ENCODE results near the gene PMPCA. TPM values are rescaled to one million over a fixed set of nuclear protein-coding genes. Genes with fewer than 3 reads are reported as not detected.
"Not testable (repeated sequence)": the region's sequence is repeated elsewhere in the genome, so short reads cannot be mapped to it uniquely, and the experiment has no call there.

Gene PMPCA
- total RNA-seq, 4 donors from 2014 or later: 35.9 to 63.1 (median 42.7) TPM

DNA sequence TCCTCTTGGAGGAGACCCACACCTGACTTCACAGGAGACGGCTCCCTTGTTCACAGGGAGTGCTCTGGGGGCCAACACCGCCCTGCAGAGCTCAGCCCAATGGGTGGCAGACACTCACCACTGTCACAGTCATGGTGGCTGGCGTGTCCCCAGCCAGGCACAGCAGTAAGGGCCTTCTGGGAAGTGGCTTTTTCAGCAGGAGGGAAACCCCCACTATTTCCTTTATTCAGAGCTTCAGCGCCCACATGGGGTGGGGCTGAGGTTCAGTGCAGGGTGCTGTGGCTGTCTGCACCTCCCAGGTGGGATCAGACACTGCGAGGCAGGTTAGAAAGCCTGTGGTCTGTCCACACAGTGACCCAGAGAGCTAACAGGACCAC is 6.9 kb upstream of the PMPCA start:
- DNase-seq (no peak), ATAC-seq (no peak)
- Histone ChIP-seq H3K27ac (no peak overlapping the region), H3K27me3 (no peaks in the 10 kb centered on the region), H3K4me3 (no peak overlapping the region), H3K9me3 (no peaks in the 10 kb centered on the region), H3K4me1 (peaks cover 14 to 17% of the 10 kb centered on the region in 2 donors), H3K36me3 (peaks cover 0 to 43% of the 10 kb centered on the region in 2 donors)
- intact Hi-C loops (cut with DNase I; ENCODE audit: low total_unique reads) (loop anchor here (10.0 kb wide), 1 partner anchor 439 kb away; the partner anchor contains the start of gene UBAC1), in situ Hi-C loops (cut with MboI; ENCODE audit: low sequenced_read_pairs in 4 of 4) (no loop called here)
- TF ChIP-seq, protein P1, sequence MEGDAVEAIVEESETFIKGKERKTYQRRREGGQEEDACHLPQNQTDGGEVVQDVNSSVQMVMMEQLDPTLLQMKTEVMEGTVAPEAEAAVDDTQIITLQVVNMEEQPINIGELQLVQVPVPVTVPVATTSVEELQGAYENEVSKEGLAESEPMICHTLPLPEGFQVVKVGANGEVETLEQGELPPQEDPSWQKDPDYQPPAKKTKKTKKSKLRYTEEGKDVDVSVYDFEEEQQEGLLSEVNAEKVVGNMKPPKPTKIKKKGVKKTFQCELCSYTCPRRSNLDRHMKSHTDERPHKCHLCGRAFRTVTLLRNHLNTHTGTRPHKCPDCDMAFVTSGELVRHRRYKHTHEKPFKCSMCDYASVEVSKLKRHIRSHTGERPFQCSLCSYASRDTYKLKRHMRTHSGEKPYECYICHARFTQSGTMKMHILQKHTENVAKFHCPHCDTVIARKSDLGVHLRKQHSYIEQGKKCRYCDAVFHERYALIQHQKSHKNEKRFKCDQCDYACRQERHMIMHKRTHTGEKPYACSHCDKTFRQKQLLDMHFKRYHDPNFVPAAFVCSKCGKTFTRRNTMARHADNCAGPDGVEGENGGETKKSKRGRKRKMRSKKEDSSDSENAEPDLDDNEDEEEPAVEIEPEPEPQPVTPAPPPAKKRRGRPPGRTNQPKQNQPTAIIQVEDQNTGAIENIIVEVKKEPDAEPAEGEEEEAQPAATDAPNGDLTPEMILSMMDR (IDR thresholded peaks at IDR 0.05 in 4 of 5, conservative IDR thresholded peaks at IDR 0.05 in 1 of 5): no peak
- no peak for TF ChIP-seq POLR2A (IDR thresholded peaks at IDR 0.05)

GRCh38 chr9:136403915-136404800 is 6.3 kb upstream of the PMPCA start:
- ATAC-seq (no peak), DNase-seq (no peak)
- H3K27ac ChIP-seq: no peak overlapping the region
- H3K27me3 ChIP-seq: no peaks in the 10 kb centered on the region
- H3K36me3 ChIP-seq: peaks cover 0 to 43% of the 10 kb centered on the region in 2 donors
- H3K4me1 ChIP-seq: peaks cover 8 to 13% of the 10 kb centered on the region in 2 donors
- no peaks in the 10 kb centered on the region for H3K9me3 ChIP-seq
- no peak for TF ChIP-seq POLR2A (IDR thresholded peaks at IDR 0.05)
- TF ChIP-seq, protein P1 (IDR thresholded peaks at IDR 0.05 in 4 of 5, conservative IDR thresholded peaks at IDR 0.05 in 1 of 5): no peak
- H3K4me3 ChIP-seq: no peak overlapping the region
- in situ Hi-C loops (cut with MboI; ENCODE audit: low sequenced_read_pairs in 4 of 4): no loop called here
- intact Hi-C loops (cut with DNase I; ENCODE audit: low total_unique reads): loop anchor here (10.0 kb wide), 1 partner anchor 439 kb away; the partner anchor contains the start of gene UBAC1

GRCh38 chr9:136404801-136405136 is 5.7 kb upstream of the PMPCA start:
- DNase-seq (no peak), ATAC-seq (no peak)
- Histone ChIP-seq H3K27me3 (no peaks in the 10 kb centered on the region), H3K4me3 (no peak overlapping the region), H3K27ac (no peak overlapping the region), H3K36me3 (peaks cover 0 to 43% of the 10 kb centered on the region in 2 donors), H3K9me3 (no peaks in the 10 kb centered on the region), H3K4me1 (peaks cover 11 to 15% of the 10 kb centered on the region in 2 donors)
- in situ Hi-C loops (cut with MboI; ENCODE audit: low sequenced_read_pairs in 4 of 4): no loop called here
- TF ChIP-seq, protein P1 (IDR thresholded peaks at IDR 0.05 in 4 of 5, conservative IDR thresholded peaks at IDR 0.05 in 1 of 5): no peak
- TF ChIP-seq POLR2A (IDR thresholded peaks at IDR 0.05): no peak
- intact Hi-C loops (cut with DNase I; ENCODE audit: low total_unique reads): loop anchor here (10.0 kb wide), 1 partner anchor 440 kb away; the partner anchor contains the start of gene UBAC1

DNA sequence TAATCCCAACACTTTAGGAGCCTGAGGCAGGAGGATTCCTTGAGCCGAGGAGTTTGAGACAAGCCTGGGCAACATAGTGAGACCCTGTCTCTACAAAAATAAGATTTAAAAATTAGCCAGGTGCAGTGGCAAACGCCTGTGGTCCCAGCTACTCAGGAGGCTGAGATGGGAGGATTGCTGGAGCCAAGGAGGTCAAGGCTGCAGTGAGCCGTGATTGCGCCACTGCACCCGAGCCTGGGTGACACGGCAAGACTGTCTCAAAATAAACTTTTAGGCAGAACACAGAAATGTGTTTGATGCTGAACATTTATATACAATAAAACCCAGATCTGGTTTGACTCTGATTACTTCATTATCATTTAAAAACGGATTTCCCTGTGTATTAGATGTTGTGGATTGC is 5.0 kb upstream of the PMPCA start:
- Histone ChIP-seq H3K27ac (no peak overlapping the region), H3K9me3 (no peaks in the 10 kb centered on the region), H3K4me1 (peaks cover 9 to 16% of the 10 kb centered on the region in 2 donors), H3K36me3 (peaks cover 0 to 43% of the 10 kb centered on the region in 2 donors), H3K27me3 (no peaks in the 10 kb centered on the region), H3K4me3 (no peak overlapping the region)
- DNase-seq (no peak), ATAC-seq (no peak)
- intact Hi-C loops (cut with DNase I; ENCODE audit: low total_unique reads): loop anchor here (10.0 kb wide), 1 partner anchor 441 kb away; the partner anchor contains the start of gene UBAC1
- in situ Hi-C loops (cut with MboI; ENCODE audit: low sequenced_read_pairs in 4 of 4): no loop called here
- TF ChIP-seq, protein P1 (IDR thresholded peaks at IDR 0.05 in 4 of 5, conservative IDR thresholded peaks at IDR 0.05 in 1 of 5): no peak
- no peak for TF ChIP-seq POLR2A (IDR thresholded peaks at IDR 0.05)

DNA sequence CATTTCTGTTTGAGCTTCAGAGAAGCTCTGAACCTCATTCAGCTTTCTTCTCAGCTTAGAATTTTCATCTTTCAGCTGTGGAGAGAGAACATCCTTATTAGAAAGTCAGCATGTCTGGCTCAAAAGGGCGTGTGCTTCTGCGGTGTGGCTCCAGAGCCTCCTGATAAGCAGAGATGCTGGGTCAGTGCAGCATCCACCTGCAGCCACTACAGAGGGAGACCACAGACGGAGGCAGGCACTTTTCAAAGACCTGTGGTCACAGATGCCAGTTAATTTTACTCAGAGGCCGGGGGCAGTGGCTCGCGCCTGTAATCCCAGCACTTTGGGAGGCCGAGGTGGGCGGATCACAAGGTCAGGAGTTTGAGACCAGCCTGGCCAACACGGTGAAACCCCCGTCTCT is 4.6 kb upstream of the PMPCA start:
- peaks cover 6 to 13% of the 10 kb centered on the region in 2 donors for H3K4me1 ChIP-seq
- ATAC-seq; in situ Hi-C loops (cut with MboI; ENCODE audit: low sequenced_read_pairs in 4 of 4); H3K27ac ChIP-seq; H3K9me3 ChIP-seq; H3K4me3 ChIP-seq; H3K27me3 ChIP-seq; DNase-seq: not testable (repeated sequence)
- peaks cover 0 to 43% of the 10 kb centered on the region in 2 donors for H3K36me3 ChIP-seq
- intact Hi-C loops (cut with DNase I; ENCODE audit: low total_unique reads): loop anchor here (10.0 kb wide), 1 partner anchor 441 kb away; the partner anchor contains the start of gene UBAC1

- H3K4me3 ChIP-seq; in situ Hi-C loops (cut with MboI; ENCODE audit: low sequenced_read_pairs in 4 of 4); DNase-seq; H3K27ac ChIP-seq; H3K27me3 ChIP-seq; ATAC-seq; H3K9me3 ChIP-seq: not testable (repeated sequence)
- Histone ChIP-seq H3K36me3 (peaks cover 0 to 46% of the 10 kb centered on the region in 2 donors), H3K4me1 (peaks cover 16 to 25% of the 10 kb centered on the region in 2 donors)
- intact Hi-C loops (cut with DNase I; ENCODE audit: low total_unique reads): loop anchor here (10.0 kb wide), 1 partner anchor 442 kb away; the partner anchor contains the start of gene UBAC1
Measured at GRCh38 chr9:136407061-136407460, 3.4 kb upstream of the PMPCA start.

All from gastrocnemius medialis (tissue), 4 donors.